ENCODE data around the gene PMEPA1.

PMEPA1 gene

GRCh38 chr20:57708694-57709673 lies 831 bp downstream of the PMEPA1 start:
- H3K4me3 ChIP-seq (ENCODE audit: control insufficient read depth, low read depth, low read length) = peak overlapping the region; percentile 37
- no peak for DNase-seq (ENCODE audit: low read depth)
- TF ChIP-seq, protein P1, sequence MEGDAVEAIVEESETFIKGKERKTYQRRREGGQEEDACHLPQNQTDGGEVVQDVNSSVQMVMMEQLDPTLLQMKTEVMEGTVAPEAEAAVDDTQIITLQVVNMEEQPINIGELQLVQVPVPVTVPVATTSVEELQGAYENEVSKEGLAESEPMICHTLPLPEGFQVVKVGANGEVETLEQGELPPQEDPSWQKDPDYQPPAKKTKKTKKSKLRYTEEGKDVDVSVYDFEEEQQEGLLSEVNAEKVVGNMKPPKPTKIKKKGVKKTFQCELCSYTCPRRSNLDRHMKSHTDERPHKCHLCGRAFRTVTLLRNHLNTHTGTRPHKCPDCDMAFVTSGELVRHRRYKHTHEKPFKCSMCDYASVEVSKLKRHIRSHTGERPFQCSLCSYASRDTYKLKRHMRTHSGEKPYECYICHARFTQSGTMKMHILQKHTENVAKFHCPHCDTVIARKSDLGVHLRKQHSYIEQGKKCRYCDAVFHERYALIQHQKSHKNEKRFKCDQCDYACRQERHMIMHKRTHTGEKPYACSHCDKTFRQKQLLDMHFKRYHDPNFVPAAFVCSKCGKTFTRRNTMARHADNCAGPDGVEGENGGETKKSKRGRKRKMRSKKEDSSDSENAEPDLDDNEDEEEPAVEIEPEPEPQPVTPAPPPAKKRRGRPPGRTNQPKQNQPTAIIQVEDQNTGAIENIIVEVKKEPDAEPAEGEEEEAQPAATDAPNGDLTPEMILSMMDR (conservative IDR thresholded peaks at IDR 0.05; ENCODE audit: control insufficient read depth, insufficient read depth, low read depth, low read length) = no peak

- TF ChIP-seq, protein P1 (conservative IDR thresholded peaks at IDR 0.05; ENCODE audit: control insufficient read depth, insufficient read depth, low read depth, low read length) = no peak
- H3K4me3 ChIP-seq (ENCODE audit: control insufficient read depth, low read depth, low read length) = no peak overlapping the region
- DNase-seq (ENCODE audit: low read depth) = no peak
Observed at GRCh38 chr20:57707849-57708693, 1.7 kb downstream of the PMEPA1 start.

GRCh38 chr20:57707320-57707719 lies 2.5 kb downstream of the PMEPA1 start:
- TF ChIP-seq, protein P1 (conservative IDR thresholded peaks at IDR 0.05; ENCODE audit: control insufficient read depth, insufficient read depth, low read depth, low read length) = no peak
- DNase-seq (ENCODE audit: low read depth) = no peak
- H3K4me3 ChIP-seq (ENCODE audit: control insufficient read depth, low read depth, low read length) = no peak overlapping the region

GRCh38 chr20:57705127-57705899 lies 4.5 kb downstream of the PMEPA1 start:
- H3K4me3 ChIP-seq (ENCODE audit: control insufficient read depth, low read depth, low read length) = no peak overlapping the region
- TF ChIP-seq, protein P1 (conservative IDR thresholded peaks at IDR 0.05; ENCODE audit: control insufficient read depth, insufficient read depth, low read depth, low read length) = no peak
- DNase-seq (ENCODE audit: low read depth) = no peak

- DNase-seq (ENCODE audit: low read depth) = no peak
- TF ChIP-seq, protein P1 (conservative IDR thresholded peaks at IDR 0.05; ENCODE audit: control insufficient read depth, insufficient read depth, low read depth, low read length) = no peak
- no peak overlapping the region for H3K4me3 ChIP-seq (ENCODE audit: control insufficient read depth, low read depth, low read length)
Observed at GRCh38 chr20:57704245-57704644, 5.6 kb downstream of the PMEPA1 start.

- no peak overlapping the region for H3K4me3 ChIP-seq (ENCODE audit: control insufficient read depth, low read depth, low read length)
- no peak for DNase-seq (ENCODE audit: low read depth)
- TF ChIP-seq, protein P1 (conservative IDR thresholded peaks at IDR 0.05; ENCODE audit: control insufficient read depth, insufficient read depth, low read depth, low read length) = no peak
Observed at GRCh38 chr20:57703013-57703412, 6.8 kb downstream of the PMEPA1 start.
